ENCODE measurements around the gene PAM16.

DNA sequence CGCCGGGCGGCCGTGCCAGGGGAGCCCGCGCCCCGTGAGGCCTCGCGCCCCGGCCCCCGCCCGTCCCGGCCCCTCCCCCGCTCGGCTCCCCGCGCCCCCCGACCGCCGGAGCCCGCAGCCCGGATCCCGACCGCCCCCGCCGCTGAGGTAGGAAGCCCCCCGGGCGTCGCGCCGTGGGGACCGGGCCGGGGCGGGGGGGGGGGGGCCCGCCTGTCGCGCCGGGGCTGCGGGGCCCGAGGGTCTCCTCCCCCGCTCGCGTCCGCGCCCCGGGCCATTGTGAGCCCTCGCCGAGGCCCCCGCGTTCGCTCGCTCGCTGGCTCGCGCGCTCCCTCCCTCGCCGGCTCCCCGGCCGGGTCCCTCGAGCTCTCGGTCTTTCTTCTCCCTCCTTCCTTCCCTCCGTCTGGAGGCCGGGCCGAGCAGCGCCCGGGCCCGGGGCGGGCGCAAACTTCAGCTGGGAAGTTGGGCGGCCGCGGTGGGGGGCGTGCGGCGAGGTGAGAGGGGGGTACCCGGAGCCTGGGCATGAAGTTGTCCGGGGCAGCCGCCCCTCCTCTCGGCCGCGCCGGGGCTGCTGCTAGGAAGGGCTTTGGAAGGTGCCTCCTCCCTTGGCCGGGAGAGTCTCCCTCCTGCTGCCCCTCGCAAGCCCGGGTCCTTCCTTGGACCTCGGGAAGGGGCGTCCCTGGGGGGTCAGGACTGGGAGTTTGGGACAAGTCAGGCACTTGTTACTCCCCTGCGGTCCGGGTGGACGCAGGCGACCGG, 34.8 kb downstream of the PAM16 start:
- no peak for TF ChIP-seq CTCF (IDR thresholded peaks at IDR 0.05; ENCODE audit: low read depth, low read length, poor library complexity, severe bottlenecking)
- TF ChIP-seq EZH2phosphoT487 (IDR thresholded peaks at IDR 0.05; ENCODE audit: borderline replicate concordance, low read length), result peak; percentile 64; the same call in 1 of the 2 replicates
